Left lung (tissue), 10 donors: ENCODE measurements around the gene NCOA7. TPM values are rescaled to one million over a fixed set of nuclear protein-coding genes. Genes with fewer than 3 reads are reported as not detected.

Source experiments
- ATAC-seq: fragments of 200-7000 bp; cut with Tn5 transposase; one replicate; pipeline ENCODE4 v1.9.1; 2020; ENCODE audit warnings: moderate library complexity
- DNase-seq, 4 donors: peaks; one replicate each; pipeline ENCODE4 v3.0.0-alpha.2; 2013 to 2020
- H3K27ac ChIP-seq, 2 donors: fragments of 200-600 bp; sonication (generic) in 1 of 2; one replicate each; pipeline versions ENCODE4 v1.5.0 to v1.8.0; 2020 to 2021
- H3K27me3 ChIP-seq, 2 donors: fragments of 200-600 bp; sonication (generic) in 1 of 2; one replicate each; pipeline versions ENCODE4 v1.5.0 to v1.8.0; 2020 to 2021
- H3K36me3 ChIP-seq, 2 donors: fragments of 200-600 bp; sonication (generic) in 1 of 2; one replicate each; pipeline versions ENCODE4 v1.5.0 to v1.8.0; 2020 to 2021
- H3K4me1 ChIP-seq, 2 donors: fragments of 200-600 bp; one replicate each; pipeline ENCODE4 v1.8.0; 2021
- H3K4me3 ChIP-seq, 2 donors: fragments of 200-600 bp; sonication (generic) in 1 of 2; one replicate each; pipeline versions ENCODE4 v1.5.0 to v1.8.0; 2020 to 2021; ENCODE audit warnings: mild to moderate bottlenecking in 1 of 2
- H3K9me3 ChIP-seq, 2 donors: fragments of 200-600 bp; sonication (generic) in 1 of 2; one replicate each; pipeline versions ENCODE4 v1.5.0 to v1.8.0; 2020 to 2021
- intact Hi-C, 2 donors: fragments of 100-400 bp; cut with DNase I; formaldehyde crosslinking; loops; one replicate each; pipeline versions ENCODE4 v1.11.2 to v1.14.2; 2022
- polyA plus RNA-seq, 6 donors: library from polyadenylated mRNA; unstranded; fragments of 120-200 nt; gene quantifications; one replicate each; pipeline ENCODE4 v1.2.1, GENCODE V29; 2013; ENCODE audit not compliant: insufficient read length in 6 of 6
- total RNA-seq, 2 donors: library from RNA; stranded (reverse); fragmentation: NEBNext Ultra II Directional; extraction: Animal tissue kit (Norgen Biotek cat#: 25700); gene quantifications; one replicate each; pipeline ENCODE4 v1.2.1, GENCODE V29; 2021
- TF ChIP-seq, protein P1 (sequence below), 2 donors: fragments of 200-600 bp; sonication (generic) in 1 of 2; IDR thresholded peaks; one replicate each; pipeline versions ENCODE4 v1.5.0 to v1.8.0; 2021; ENCODE audit warnings: antibody characterized with exemption in 2 of 2
- donor health status: DM: no; HTN: yes; CAD: no.
- donor health status: DM: no; HTN: no; CAD: no.

Gene NCOA7
- total and polyA plus RNA-seq, 8 donors: 16.1 to 94.3 (median 18.3) TPM

DNA sequence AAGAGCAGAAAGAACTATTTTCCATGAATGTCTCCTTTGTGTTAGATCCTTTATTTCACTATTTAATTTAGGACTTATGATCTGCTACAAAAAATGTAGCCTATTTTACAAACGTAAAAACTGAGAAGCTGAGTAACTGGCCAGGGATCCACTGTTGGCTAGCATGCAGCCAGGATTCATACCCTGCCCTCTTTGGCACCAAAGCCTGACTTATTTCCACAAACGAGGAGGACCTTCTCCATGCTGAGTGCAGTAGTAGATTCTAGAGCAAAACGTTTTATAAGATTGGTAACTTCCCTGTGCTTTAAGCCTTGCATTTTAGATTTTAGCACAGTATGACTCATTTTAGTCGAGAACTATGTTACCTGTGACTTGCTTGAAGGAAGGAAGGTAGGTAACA lies 74.3 kb downstream of the NCOA7 start:
- Histone ChIP-seq H3K9me3 (no peaks in the 10 kb centered on the region), H3K4me1 (peaks cover 3 to 12% of the 10 kb centered on the region in 2 donors), H3K27me3 (no peaks in the 10 kb centered on the region), H3K27ac (no peak overlapping the region), H3K36me3 (no peaks in the 10 kb centered on the region), H3K4me3 (no peak overlapping the region)
- TF ChIP-seq, protein P1, sequence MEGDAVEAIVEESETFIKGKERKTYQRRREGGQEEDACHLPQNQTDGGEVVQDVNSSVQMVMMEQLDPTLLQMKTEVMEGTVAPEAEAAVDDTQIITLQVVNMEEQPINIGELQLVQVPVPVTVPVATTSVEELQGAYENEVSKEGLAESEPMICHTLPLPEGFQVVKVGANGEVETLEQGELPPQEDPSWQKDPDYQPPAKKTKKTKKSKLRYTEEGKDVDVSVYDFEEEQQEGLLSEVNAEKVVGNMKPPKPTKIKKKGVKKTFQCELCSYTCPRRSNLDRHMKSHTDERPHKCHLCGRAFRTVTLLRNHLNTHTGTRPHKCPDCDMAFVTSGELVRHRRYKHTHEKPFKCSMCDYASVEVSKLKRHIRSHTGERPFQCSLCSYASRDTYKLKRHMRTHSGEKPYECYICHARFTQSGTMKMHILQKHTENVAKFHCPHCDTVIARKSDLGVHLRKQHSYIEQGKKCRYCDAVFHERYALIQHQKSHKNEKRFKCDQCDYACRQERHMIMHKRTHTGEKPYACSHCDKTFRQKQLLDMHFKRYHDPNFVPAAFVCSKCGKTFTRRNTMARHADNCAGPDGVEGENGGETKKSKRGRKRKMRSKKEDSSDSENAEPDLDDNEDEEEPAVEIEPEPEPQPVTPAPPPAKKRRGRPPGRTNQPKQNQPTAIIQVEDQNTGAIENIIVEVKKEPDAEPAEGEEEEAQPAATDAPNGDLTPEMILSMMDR (IDR thresholded peaks at IDR 0.05): no peak
- DNase-seq (no peak), ATAC-seq (no peak)
- intact Hi-C loops: no loop called here

DNA sequence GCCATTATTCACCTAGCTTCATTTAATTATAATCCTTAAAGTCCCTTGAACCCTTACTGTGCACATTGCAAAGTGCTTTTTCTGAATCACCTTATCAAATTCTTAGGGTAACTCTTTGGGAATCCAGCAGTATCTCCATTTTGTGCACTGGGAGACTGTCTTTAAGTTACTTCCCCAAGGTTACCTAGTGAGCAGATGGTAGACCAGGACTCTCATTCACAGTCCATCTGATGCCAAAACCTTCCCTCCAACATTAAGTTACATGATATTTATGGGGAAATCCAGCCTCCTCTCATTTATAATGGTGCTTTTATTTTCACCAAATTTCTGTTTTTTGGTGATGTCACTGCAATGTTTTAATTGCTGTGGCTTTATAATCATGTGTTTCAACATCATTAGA lies 75.7 kb downstream of the NCOA7 start:
- intact Hi-C loops: no loop called here
- DNase-seq: no peak
- no peak for ATAC-seq
- H3K27me3 ChIP-seq: no peaks in the 10 kb centered on the region
- H3K27ac ChIP-seq: no peak overlapping the region
- H3K9me3 ChIP-seq: no peaks in the 10 kb centered on the region
- H3K4me3 ChIP-seq: no peak overlapping the region
- peaks cover 3 to 12% of the 10 kb centered on the region in 2 donors for H3K4me1 ChIP-seq
- TF ChIP-seq, protein P1 (IDR thresholded peaks at IDR 0.05): no peak
- no peaks in the 10 kb centered on the region for H3K36me3 ChIP-seq

DNA sequence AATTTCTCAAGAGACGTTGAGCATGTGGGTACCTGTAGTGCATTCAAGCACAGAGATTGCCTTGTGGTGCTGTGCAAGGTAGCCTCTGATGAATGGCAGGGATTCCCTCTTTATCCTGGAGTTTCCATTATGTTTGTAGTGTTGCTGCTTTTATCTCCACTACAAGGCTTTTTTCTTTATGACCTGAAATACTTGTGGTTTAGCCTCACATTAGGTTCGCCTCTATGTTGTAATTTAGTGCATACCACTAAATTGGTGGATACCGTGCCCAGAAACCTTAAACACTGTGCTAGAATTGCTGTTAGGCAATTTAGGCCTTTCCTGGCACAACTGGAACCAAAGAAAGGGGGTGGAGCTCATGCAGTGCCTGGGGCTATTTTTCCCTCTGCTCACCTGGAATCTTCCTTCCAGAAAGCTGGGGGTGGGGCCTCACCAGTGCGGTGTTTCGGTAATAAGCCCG lies 76.8 kb downstream of the NCOA7 start:
- H3K4me3 ChIP-seq: no peak overlapping the region
- no peaks in the 10 kb centered on the region for H3K36me3 ChIP-seq
- no peak overlapping the region for H3K27ac ChIP-seq
- H3K9me3 ChIP-seq: no peaks in the 10 kb centered on the region
- ATAC-seq (peak; percentile 74), DNase-seq (peak in 1 of 4 donors; percentile 43)
- no peaks in the 10 kb centered on the region for H3K27me3 ChIP-seq
- intact Hi-C loops: no loop called here
- peaks cover 3 to 12% of the 10 kb centered on the region in 2 donors for H3K4me1 ChIP-seq
- TF ChIP-seq, protein P1 (IDR thresholded peaks at IDR 0.05): no peak

DNA sequence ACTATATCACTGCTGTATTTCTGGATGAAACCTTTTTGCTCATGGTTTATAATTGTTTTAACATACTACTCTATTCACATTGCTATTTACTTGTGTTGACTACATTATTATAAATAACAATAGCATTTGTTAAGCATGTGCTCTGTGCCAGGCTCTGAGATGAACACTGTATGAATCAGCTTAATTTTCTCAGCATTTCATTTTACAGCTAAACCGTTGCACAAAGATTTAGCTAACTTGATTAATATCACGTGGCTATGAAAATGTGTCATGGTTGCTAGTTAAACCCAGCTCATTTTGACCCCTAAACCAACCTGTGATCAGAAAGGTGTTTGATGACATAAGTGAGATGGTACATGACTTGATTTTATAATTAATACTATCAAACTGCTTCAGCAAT lies 77.5 kb downstream of the NCOA7 start:
- peaks cover 3 to 12% of the 10 kb centered on the region in 2 donors for H3K4me1 ChIP-seq
- H3K4me3 ChIP-seq: no peak overlapping the region
- intact Hi-C loops: no loop called here
- no peak for DNase-seq
- H3K9me3 ChIP-seq: no peaks in the 10 kb centered on the region
- no peak for ATAC-seq
- H3K36me3 ChIP-seq: no peaks in the 10 kb centered on the region
- TF ChIP-seq, protein P1 (IDR thresholded peaks at IDR 0.05): no peak
- H3K27ac ChIP-seq: peak overlapping the region in 1 of 2 donors; percentile 6
- no peaks in the 10 kb centered on the region for H3K27me3 ChIP-seq

DNA sequence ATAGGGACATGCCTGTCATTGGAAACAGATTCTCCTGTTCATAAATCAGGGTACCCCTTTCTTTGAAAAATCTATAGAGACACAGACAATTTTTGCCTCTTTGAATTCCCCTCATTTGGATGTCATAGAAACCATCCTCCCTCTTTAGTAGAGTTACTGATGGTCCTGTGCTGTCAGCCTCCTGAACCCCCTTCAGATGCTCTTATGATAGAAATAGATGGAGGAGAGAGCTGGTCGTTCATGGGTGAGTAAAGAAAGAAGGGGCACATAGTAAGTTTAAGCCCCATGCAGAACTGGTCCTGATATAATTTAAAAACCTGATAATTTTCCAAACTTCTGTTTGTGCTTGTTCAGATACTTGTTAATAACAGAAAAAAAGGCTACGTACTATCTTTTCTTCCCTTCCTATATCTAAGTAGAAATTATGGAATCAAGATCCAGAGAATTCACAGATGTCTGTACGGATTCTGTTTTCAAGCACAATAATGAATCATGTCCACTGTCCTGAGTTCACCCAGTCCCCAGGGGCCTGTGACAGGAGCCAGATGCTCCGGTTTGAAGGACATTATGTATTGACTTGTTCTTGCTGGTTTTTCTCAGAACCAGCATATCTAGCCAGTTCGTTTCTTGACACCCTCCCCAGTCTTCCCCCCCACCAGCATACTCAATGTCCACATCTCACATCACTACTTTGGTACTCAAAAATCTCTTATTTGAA lies 78.1 kb downstream of the NCOA7 start:
- no peak overlapping the region for H3K4me3 ChIP-seq
- H3K27ac ChIP-seq: peak overlapping the region in 1 of 2 donors; percentile 6
- intact Hi-C loops: no loop called here
- ATAC-seq (no peak), DNase-seq (no peak)
- TF ChIP-seq, protein P1 (IDR thresholded peaks at IDR 0.05): no peak
- no peaks in the 10 kb centered on the region for H3K36me3 ChIP-seq
- H3K4me1 ChIP-seq: peaks cover 3 to 10% of the 10 kb centered on the region in 2 donors
- H3K27me3 ChIP-seq: no peaks in the 10 kb centered on the region
- no peaks in the 10 kb centered on the region for H3K9me3 ChIP-seq
